ENCODE data around the gene NPIPA8.
"Not testable (repeated sequence)": the region's sequence is repeated elsewhere in the genome, so short reads cannot be mapped to it uniquely, and the experiment has no call there.

NPIPA8 gene

GRCh38 chr16:18280319-18280718 is 56.2 kb downstream of the NPIPA8 start:
- H3K4me2 ChIP-seq (ENCODE audit: low read length); H3K4me3 ChIP-seq (ENCODE audit: low read depth, low read length); H3K79me2 ChIP-seq; H3K36me3 ChIP-seq (ENCODE audit: control insufficient read depth, insufficient read depth, low read length); H2AFZ ChIP-seq; H3K9ac ChIP-seq; H3K4me1 ChIP-seq; H3K9me3 ChIP-seq (ENCODE audit: control insufficient read depth, low read length); H3K27me3 ChIP-seq (ENCODE audit: control insufficient read depth, insufficient read depth, low read length); H3K27ac ChIP-seq: not testable (repeated sequence)

- not testable (repeated sequence) for H3K79me2 ChIP-seq; H3K27ac ChIP-seq; H3K4me2 ChIP-seq (ENCODE audit: low read length); H3K36me3 ChIP-seq (ENCODE audit: control insufficient read depth, insufficient read depth, low read length); H3K4me1 ChIP-seq; H2AFZ ChIP-seq; H3K9ac ChIP-seq; H3K4me3 ChIP-seq (ENCODE audit: low read depth, low read length); H3K9me3 ChIP-seq (ENCODE audit: control insufficient read depth, low read length); H3K27me3 ChIP-seq (ENCODE audit: control insufficient read depth, insufficient read depth, low read length)
Measured at GRCh38 chr16:18276756-18277155, 59.8 kb downstream of the NPIPA8 start.

DNA sequence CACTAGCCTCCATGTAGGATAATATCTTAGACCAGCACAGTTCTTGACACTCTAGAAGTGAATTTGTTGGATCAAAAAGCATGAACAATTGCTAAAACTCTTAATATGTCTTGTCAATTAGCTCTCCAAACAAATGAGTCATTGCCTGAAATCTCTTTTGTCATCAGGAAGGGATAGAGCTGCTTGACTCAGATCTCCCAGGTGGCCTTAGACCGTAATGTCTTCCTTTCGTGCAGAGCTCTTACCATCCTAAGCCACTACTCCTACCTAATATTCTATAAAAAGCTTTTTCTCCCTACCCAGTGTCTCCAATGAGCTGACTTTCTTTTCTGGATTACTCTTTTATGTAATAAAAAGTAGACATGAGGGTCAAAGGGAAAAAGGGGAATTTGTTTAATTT is 66.4 kb downstream of the NPIPA8 start:
- H3K27ac ChIP-seq; H3K9me3 ChIP-seq (ENCODE audit: control insufficient read depth, low read length); H3K36me3 ChIP-seq (ENCODE audit: control insufficient read depth, insufficient read depth, low read length); H3K4me3 ChIP-seq (ENCODE audit: low read depth, low read length); H3K27me3 ChIP-seq (ENCODE audit: control insufficient read depth, insufficient read depth, low read length); H3K79me2 ChIP-seq; H3K4me2 ChIP-seq (ENCODE audit: low read length); H2AFZ ChIP-seq; H3K4me1 ChIP-seq; H3K9ac ChIP-seq: not testable (repeated sequence)

Data from parathyroid adenoma (tissue), 2 donors.